COLO668 (cell line): ENCODE measurements around the gene NDUFAF2.

Experiments
- DNase-seq: peaks from one replicate; lab custom pipeline; 2025; ENCODE audit not compliant: unreplicated experiment; lab: John Stamatoyannopoulos, UW

NDUFAF2 gene

GRCh38 chr5:61115968-61116367 lies 171.0 kb downstream of the NDUFAF2 start:
- DNase-seq = no peak

- DNase-seq = no peak
Observed at GRCh38 chr5:61119066-61119465, 174.1 kb downstream of the NDUFAF2 start.

- DNase-seq = no peak
Observed at GRCh38 chr5:61120534-61120933, 175.5 kb downstream of the NDUFAF2 start.

- DNase-seq = peak; percentile 19
Observed at GRCh38 chr5:61123145-61123544, 178.1 kb downstream of the NDUFAF2 start.

DNA sequence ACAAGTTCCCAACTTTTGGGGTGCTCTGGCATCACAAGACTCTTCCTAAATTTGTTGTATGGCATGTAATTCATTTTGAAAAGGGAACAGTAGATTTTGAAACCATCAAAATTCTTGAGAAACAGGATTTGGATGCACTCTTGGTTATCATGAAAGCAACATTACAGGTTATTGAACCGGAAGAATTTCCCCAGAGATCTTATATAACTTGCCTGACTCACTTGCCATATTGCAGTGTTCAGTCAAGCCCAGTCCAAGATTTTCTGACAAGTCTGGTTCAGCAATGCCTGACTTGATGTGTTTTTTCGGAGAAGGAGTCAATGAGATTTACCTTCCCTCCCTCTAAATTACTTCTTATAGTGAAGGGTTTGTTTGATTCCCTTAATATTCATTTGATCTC lies 185.3 kb downstream of the NDUFAF2 start:
- DNase-seq = no peak

GRCh38 chr5:61132559-61132958 lies 187.6 kb downstream of the NDUFAF2 start:
- DNase-seq = no peak

- no peak for DNase-seq
Observed at GRCh38 chr5:61137835-61138234, 192.8 kb downstream of the NDUFAF2 start.

- no peak for DNase-seq
Observed at GRCh38 chr5:61139094-61139873, 194.3 kb downstream of the NDUFAF2 start.

DNA sequence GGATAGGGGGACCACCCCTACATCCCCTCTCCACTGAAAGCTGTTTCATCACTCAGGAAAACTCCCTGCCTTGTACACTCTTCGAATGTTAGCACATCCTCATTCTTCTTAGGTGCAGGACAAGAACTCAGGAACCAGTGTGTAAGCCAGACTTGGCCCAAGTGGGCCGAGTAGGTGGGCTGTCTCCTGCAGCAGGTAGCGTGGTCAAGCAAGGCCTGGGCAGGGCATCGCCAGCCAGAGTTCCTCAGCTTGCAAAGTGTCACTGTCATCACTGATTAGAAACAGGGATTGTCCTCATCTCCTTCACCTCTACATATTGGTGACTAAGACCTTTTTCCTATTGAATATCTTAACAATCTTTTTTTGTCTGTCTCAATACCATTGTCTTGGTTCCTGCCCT lies 194.9 kb downstream of the NDUFAF2 start:
- DNase-seq = no peak

DNA sequence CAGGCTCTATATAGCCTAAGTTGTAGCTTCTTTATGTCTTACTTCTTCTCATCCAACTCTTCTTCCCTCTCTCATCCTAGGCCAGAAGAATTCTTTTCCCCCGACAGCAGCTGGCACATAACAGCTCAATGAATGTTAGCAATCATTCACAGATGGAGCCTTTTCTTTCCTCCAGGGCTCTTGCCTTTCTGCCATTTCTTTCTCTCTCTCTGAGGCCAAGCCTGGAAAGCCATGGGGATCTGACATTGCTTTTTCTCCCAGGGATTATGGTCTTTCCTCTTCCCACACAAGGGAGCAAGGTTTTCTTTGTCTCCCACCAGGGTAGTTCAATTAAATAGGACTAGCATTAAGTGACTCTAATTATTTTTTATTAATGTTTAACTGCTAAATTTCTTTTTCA lies 196.8 kb downstream of the NDUFAF2 start:
- no peak for DNase-seq

GRCh38 chr5:61142391-61142790 lies 197.4 kb downstream of the NDUFAF2 start:
- DNase-seq = no peak

- no peak for DNase-seq
Observed at GRCh38 chr5:61142811-61143210, 197.8 kb downstream of the NDUFAF2 start.

DNA sequence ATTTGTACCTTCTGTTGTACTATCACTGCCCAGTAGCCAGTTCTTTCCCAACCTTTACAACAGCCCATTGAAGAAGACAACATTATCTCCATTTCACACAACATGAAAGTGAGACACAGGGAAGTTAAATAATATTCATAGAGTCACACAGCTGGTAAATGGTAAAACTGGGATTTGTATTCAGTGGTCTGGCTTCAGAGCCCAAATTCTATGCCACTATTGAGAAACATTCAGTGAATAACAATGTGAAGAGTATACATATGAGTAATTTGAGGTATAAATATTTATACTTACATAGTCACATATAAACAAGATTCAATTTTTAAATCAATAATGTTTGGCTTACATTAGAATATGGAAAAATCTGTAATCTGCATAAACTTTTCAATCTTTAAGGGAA lies 203.5 kb downstream of the NDUFAF2 start:
- no peak for DNase-seq

DNA sequence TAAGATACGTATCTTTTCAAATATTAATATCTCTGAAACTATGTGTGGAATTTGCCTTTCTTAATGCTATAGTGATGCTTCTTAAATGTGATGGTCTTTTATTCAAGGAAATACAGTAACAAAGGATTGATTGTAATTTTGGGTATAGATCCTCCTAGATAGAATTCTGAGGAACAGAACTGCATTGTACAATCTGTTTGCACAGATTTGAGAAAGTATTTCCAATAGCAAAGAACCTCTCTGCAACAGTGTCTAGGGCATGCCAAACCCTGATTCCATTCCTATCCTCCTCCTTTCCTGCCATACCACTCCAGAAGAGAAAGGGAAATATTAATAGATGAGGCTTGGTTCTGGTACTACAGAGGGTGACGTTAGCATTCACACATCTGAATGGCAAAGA lies 206.9 kb downstream of the NDUFAF2 start:
- DNase-seq = no peak

- no peak for DNase-seq
Observed at GRCh38 chr5:61159070-61159469, 214.1 kb downstream of the NDUFAF2 start.

GRCh38 chr5:61159836-61160235 lies 214.8 kb downstream of the NDUFAF2 start:
- no peak for DNase-seq

DNA sequence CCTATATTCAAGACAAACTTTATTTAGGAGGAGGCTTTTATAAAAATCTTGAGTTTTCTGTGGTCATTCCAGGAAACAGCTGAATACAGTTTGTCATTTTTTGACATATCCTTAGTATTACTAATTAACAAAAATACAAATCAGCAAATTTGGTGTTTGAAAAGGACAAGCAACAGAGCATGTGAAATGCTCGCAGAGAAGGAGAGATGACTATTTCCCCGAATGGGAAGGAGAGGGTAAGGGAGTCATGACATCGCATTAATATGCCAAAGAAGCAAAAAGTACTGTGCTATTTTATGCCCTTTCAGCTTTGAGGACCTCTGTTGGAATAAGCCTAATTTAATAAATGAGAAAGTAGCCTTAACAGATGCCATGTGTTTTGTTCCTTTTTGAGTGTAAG lies 215.5 kb downstream of the NDUFAF2 start:
- no peak for DNase-seq

DNA sequence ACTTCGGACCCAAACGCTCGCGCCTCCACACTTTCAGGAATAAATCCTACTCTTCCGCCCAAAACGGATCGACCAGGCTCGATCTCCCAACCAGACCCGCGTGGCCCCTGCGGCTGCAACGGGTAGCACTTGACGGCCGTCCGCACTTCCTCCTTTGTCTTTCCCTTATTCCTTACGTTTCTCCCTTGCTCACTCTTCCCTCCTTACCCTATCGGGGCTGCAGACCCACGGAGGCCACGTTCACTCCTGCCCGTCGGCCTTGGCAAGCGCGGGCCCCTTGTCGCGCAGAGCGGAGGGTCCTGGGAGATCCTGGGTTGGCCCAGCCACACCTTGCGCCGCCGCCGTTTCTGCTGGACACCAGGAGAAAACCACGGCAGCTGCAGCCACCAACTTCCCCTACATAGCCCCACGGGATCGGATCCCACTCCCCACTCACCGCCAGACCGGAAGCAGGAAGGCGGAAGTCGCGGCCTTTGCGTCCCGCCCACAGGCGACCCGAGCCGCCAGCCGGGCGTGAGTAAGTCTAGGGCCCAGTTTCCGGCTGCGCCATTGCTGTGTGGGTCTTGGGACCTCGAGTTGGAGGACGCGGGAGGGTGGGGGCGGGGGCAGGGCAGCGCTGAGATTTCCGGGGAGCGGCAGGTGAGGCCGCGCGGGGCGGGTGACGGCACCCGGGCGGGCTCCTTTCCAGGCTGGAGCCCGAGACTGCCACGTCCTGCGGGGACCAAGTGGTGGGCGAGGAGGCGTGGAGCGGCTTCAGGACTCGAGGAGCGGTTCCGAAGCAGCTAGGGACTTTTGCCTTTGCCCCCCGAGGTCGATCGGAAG lies 217.2 kb downstream of the NDUFAF2 start, which contains the start of gene SMIM15:
Gene SMIM15, minus strand, starts transcription at position 459 of the 822 bp plus-strand sequence. CDS start 2,297 bp downstream, outside the sequence.
- peak; percentile 91 for DNase-seq

GRCh38 chr5:61162832-61163567 lies 218.0 kb downstream of the NDUFAF2 start:
- peak; percentile 41 for DNase-seq

DNA sequence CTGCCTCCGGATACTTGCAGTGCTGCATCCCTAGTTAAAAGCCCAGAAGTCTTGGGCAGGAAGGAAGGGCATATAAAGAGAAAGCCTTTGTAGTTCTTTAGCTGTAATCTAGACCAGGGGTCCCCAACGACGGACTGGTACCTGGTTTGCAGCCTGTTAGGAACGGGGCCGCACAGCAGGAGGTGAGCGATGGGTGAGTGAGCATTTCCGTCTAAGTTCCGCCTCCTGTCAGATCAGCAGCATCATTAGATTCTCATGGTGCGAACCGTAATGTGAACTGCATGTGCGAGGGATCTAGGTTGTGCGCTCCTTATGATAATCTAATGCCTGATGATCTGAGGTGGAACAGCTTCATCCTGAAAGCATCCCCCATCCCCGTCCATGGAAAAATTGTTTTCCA lies 218.9 kb downstream of the NDUFAF2 start:
- DNase-seq = no peak

GRCh38 chr5:61167382-61167781 lies 222.4 kb downstream of the NDUFAF2 start:
- no peak for DNase-seq
